Renal pelvis (tissue), 12 donors: ENCODE data around the gene LTC4S. TPM values are rescaled to one million over a fixed set of nuclear protein-coding genes. Genes with fewer than 3 reads are reported as not detected.
"Not testable (repeated sequence)": the region's sequence is repeated elsewhere in the genome, so short reads cannot be mapped to it uniquely, and the experiment has no call there.

Experiments used
- DNase-seq: peaks from one replicate; pipeline ENCODE4 v3.0.0-alpha.2; 2013
- long read RNA-seq, 16 experiments: transcript quantifications; one replicate each; lab custom pipeline, GENCODE V29; 2026
- polyA plus RNA-seq, 3 donors: library from polyadenylated mRNA; unstranded; fragments of 120-200 nt; gene quantifications; one replicate each; pipeline ENCODE4 v1.2.1, GENCODE V29; 2013; ENCODE audit not compliant: insufficient read length in 3 of 3

Gene LTC4S, protein sequence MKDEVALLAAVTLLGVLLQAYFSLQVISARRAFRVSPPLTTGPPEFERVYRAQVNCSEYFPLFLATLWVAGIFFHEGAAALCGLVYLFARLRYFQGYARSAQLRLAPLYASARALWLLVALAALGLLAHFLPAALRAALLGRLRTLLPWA
- polyA plus RNA-seq = 1 to 10 TPM; 3.9 to 6.7 (median 4.1) TPM
- long read RNA-seq, donor 1, partial matches to known transcripts = 0 of 2 reads
- long read RNA-seq, donor 1, other reads (novel, unspliced or antisense) = 0 of 2 reads
- long read RNA-seq, donor 2, partial matches to known transcripts = 0 of 3 reads
- long read RNA-seq, donor 2, other reads (novel, unspliced or antisense) = 0 of 3 reads
- long read RNA-seq, donor 3, partial matches to known transcripts = 0 of 5 reads
- long read RNA-seq, donor 3, other reads (novel, unspliced or antisense) = 0 of 5 reads
- long read RNA-seq, donor 4, partial matches to known transcripts = 0 of 3 reads
- long read RNA-seq, donor 4, other reads (novel, unspliced or antisense) = 0 of 3 reads
- long read RNA-seq, donor 5, partial matches to known transcripts = 0 of 2 reads
- long read RNA-seq, donor 5, other reads (novel, unspliced or antisense) = 0 of 2 reads
- long read RNA-seq, donor 6, partial matches to known transcripts = 0 of 5 reads
- long read RNA-seq, donor 6, other reads (novel, unspliced or antisense) = 0 of 5 reads
- long read RNA-seq, donor 7, transcript LTC4S-201 (5 exons, 666 nt) = major isoform, 5 of 6 reads
- long read RNA-seq, donor 7, partial matches to known transcripts = 0 of 6 reads
- long read RNA-seq, donor 7, other reads (novel, unspliced or antisense) = 0 of 6 reads
- long read RNA-seq, donor 8, partial matches to known transcripts = 0 of 5 reads
- long read RNA-seq, donor 8, other reads (novel, unspliced or antisense) = 0 of 5 reads
- long read RNA-seq, donor 9, partial matches to known transcripts = 0 of 7 reads
- long read RNA-seq, donor 9, other reads (novel, unspliced or antisense) = 0 of 7 reads
- long read RNA-seq, donor 10, partial matches to known transcripts = 0 of 3 reads
- long read RNA-seq, donor 10, other reads (novel, unspliced or antisense) = 0 of 3 reads
- long read RNA-seq, donor 11, partial matches to known transcripts = 0 of 3 reads
- long read RNA-seq, donor 11, other reads (novel, unspliced or antisense) = 0 of 3 reads
- long read RNA-seq, donor 12, partial matches to known transcripts = 0 of 2 reads
- long read RNA-seq, donor 12, other reads (novel, unspliced or antisense) = 0 of 2 reads
- long read RNA-seq, donor 13, partial matches to known transcripts = 0 of 3 reads
- long read RNA-seq, donor 13, other reads (novel, unspliced or antisense) = 0 of 3 reads
- long read RNA-seq, donor 14, partial matches to known transcripts = 0 of 2 reads
- long read RNA-seq, donor 14, other reads (novel, unspliced or antisense) = 0 of 2 reads
- long read RNA-seq, donor 15, partial matches to known transcripts = 0 of 3 reads
- long read RNA-seq, donor 15, other reads (novel, unspliced or antisense) = 0 of 3 reads
- long read RNA-seq, donor 16, transcript LTC4S-201 (5 exons, 666 nt) = major isoform, 5 of 9 reads
- long read RNA-seq, donor 16, partial matches to known transcripts = 0 of 9 reads
- long read RNA-seq, donor 16, other reads (novel, unspliced or antisense) = 0 of 9 reads

GRCh38 chr5:179793468-179794139 lies at the start of gene LTC4S:
Gene LTC4S (plus strand): TSS chr5:179793986. CDS start chr5:179794081, 95 bp downstream.
- no peak for DNase-seq

- not testable (repeated sequence) for DNase-seq
These were observed 49.7 kb upstream of the LTC4S start for GRCh38 chr5:179744106-179744505.

DNA sequence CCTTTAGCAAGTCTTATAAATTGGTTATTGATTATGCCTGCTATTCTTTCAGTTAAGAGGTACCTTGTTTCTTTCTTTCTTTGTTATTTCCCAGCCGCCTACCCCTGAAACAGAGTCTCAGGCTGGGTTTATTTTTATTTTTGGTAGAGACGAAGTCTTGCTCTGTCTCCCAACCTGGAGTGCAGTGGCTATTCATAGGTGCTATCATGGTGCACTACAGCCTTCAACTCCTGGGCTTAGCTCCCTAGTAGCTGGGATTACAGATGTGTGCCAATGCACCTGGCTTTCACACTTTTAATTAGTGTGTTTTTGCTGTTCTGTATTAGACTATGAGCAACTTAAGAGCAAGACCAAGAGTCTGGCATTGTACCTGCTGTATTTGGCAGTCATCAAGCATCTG lies 46.9 kb upstream of the LTC4S start:
- no peak for DNase-seq

DNA sequence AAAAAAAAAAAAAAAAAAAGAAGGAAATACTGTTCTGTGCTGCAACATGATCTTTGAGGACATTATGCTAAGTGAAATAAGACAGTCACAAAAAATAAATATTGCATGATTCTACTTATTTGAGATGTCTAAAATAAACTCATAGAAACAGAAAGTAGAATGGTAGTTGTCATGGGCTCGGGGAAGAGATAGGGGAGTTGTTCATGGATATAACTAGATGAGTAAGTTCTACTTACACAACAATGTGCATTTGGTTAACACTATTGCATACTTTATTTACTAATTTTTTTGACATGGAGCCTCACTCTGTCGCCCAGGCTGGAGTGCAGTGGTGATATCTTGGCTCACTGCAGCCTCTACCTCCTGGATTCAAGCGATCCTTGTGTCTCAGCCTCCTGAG lies 46.0 kb upstream of the LTC4S start:
- no peak for DNase-seq

GRCh38 chr5:179749857-179750508 lies 43.8 kb upstream of the LTC4S start:
- no peak for DNase-seq

DNA sequence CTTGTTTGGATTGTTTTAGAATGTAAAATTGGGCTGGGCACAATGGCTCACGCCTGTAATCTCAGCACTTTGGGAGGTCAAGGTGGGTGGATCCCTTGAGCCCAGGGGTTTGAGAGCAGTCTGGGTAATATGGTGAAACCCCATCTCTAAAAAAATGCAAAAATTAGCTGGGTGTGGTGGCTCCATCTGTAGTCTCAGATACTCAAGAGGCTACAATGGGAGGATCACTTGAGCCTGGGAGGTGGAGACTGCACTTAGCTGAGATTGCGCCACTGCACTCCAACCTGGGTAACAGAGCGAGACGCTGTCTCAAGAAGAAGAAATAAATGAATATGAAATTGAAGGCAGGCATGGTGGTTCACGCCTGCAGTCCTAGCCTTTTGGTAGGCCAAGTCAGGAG lies 39.8 kb upstream of the LTC4S start:
- DNase-seq = no peak

DNA sequence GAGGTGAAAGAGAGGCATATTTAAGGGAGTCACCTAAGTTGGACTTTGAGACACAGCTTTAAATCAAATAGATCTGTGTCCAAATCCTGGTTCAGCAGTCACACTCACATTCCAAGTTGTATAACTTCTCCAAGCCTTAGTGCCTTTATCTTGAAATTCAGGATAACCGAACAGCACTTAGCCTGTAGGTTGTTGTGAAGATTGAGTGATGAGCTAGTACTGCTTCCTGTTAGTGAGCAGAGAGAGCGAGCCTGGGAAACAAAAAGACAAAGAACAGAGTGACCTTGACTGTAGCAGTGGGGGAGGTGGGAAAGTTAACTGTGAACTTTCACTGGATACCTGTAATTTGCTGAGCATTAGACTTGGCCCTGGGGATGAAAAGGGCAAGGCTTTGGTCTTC lies 38.8 kb upstream of the LTC4S start:
- peak; percentile 23 for DNase-seq

GRCh38 chr5:179758955-179759354 lies 34.8 kb upstream of the LTC4S start:
- no peak for DNase-seq

DNA sequence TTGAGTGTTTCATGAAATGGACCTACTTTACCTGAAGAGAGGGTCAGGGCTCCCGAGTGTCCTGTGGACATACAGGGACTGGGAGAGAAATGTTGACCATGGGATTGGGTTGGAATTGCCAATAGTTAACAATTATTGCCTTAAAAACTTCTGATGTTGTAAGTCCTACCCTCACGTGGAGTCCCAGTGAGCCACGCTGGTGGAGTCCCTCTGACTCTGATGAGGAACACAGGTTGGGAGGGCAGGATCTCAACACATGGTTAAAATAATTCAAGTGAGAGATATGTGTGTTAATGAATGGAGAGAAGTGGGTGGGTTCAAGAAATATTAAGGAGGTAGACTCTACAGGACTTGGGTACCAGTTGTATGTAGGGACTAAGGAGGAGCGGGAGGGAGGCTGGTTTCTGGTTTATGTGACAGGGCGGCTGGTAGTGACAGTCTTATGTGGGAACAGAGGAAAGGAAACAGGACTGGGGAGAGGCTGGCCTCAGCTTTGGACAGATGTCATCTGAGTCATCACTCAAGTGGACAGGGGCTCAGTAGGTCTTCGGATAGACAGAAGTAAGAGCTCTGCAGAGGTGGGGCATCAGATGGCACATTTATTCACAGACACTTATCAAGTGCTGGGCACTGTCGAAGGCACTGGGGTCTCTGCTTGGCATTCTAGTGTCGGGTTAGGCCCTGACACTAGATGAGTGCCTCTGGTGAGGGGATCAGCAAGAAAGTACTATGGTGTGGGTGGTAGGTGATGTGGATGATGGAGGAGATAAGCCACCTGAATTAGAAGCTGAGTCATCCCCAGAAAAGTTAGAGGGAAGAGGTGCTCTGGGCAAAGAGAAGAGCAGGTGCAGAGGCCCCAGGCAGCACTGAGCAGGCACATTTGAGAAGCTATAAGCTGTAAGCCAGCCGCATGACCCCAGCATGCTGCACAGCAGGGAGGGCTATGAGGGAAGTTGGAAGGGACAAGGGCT lies 33.9 kb upstream of the LTC4S start:
- DNase-seq = no peak

- DNase-seq = no peak
These were observed 31.6 kb upstream of the LTC4S start for GRCh38 chr5:179762079-179762780.

- DNase-seq = no peak
These were observed 31.0 kb upstream of the LTC4S start for GRCh38 chr5:179762781-179763176.

DNA sequence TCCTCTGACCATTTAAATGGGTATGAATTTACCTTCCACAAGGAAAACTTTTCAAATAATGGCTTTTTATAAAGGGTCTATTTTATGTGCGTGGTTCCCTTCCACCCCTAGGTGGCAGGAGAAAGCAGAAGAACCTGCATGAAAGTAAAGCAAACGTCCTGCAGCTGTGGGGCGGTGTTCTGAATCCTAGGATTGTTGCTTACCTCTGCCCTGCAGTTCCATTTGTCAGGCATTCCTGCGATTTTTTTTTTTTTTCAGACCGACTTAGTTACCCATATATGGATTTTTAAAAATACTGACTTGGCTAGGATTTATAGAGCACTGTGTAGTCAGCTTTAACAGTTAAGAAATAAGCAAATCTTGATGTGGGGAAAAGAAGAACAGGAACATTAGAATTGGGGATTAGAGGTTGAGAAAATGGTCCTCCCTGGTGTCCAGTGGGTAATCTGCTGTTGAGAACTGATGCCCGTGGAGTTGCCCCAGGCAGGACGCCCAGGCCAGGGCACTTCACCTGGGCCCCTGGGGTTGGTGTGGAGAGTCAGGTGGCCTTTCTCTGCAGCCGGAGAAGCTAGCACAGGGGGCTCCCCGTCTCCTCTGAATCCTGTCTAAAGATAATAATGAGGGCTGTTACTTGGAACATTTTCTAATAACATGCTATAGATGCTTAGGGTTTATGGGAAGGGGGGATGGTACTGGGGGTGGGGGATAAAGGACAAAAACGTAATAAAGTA lies 30.4 kb upstream of the LTC4S start:
- peak; percentile 81 for DNase-seq

GRCh38 chr5:179764056-179764455 lies 29.7 kb upstream of the LTC4S start:
- no peak for DNase-seq

- DNase-seq = no peak
These were observed 28.4 kb upstream of the LTC4S start for GRCh38 chr5:179765400-179765799.

DNA sequence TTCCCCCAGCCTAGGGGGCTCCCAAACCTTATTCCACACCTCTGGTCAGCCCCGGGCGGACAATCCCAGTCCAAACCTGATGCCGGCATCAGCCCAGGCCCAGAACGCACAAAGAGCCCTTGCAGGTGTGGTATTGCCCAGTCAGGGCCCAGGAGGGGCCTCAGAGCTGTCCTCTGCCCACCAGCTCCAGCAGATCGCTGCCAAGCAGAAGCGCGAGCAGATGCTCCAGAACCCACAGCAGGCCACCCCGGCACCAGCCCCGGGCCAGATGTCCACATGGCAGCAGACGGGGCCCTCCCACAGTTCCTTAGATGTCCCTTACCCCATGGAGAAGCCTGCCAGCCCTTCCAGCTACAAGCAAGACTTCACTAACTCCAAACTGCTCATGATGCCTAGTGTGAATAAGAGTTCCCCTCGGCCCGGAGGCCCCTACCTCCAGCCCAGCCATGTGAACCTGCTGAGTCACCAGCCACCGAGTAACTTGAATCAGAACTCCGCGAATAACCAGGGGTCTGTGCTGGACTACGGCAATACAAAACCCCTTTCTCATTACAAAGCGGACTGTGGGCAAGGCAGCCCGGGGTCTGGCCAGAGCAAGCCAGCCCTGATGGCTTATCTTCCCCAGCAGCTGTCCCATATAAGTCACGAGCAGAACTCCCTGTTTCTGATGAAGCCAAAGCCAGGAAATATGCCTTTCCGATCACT lies 27.6 kb upstream of the LTC4S start:
- no peak for DNase-seq

GRCh38 chr5:179766726-179767455 lies 26.9 kb upstream of the LTC4S start:
- DNase-seq = no peak
